AG10803 (cell line): ENCODE results near the gene KDELR1.
"Not testable (repeated sequence)": the region's sequence is repeated elsewhere in the genome, so short reads cannot be mapped to it uniquely, and the experiment has no call there.

Experiments
- DNase-seq: peaks from one replicate; pipeline ENCODE4 v3.0.0; 2010; ENCODE audit warnings: low read depth
- H3K4me3 ChIP-seq: 2 replicates; pipeline ENCODE4 v1.5.1; 2011; ENCODE audit warnings: mild to moderate bottlenecking, low read length, control low read depth
- CTCF ChIP-seq: conservative IDR thresholded peaks from 2 replicates; pipeline ENCODE4 v1.5.1; 2011; ENCODE audit warnings: mild to moderate bottlenecking, low read length, control low read depth, inconsistent platforms

The KDELR1 gene

GRCh38 chr19:48394331-48395169, 3.2 kb upstream of the KDELR1 start:
- no peak for DNase-seq
- peak overlapping the region; percentile 45 for H3K4me3 ChIP-seq

GRCh38 chr19:48393559-48394330, 2.4 kb upstream of the KDELR1 start, which contains the start of gene GRIN2D:
Gene GRIN2D (plus strand): TSS chr19:48393668. CDS start chr19:48398393, 4,725 bp downstream.
- H3K4me3 ChIP-seq: peak within 1 kb of the TSS; percentile 45
- no peak for TF ChIP-seq CTCF
- peak; percentile 38 for DNase-seq

More at GRCh38 chr19:48394331-48395169, 3.2 kb upstream of the KDELR1 start:
- no peak for TF ChIP-seq CTCF

- DNase-seq: no peak
- no peak for TF ChIP-seq CTCF
- H3K4me3 ChIP-seq: peak overlapping the region; percentile 45; the same call in 1 of the 2 replicates
Observed at GRCh38 chr19:48392860-48393558, 1.7 kb upstream of the KDELR1 start.

GRCh38 chr19:48392006-48392344, 624 bp upstream of the KDELR1 start:
- H3K4me3 ChIP-seq, DNase-seq: not testable (repeated sequence)

GRCh38 chr19:48390188-48391099, 907 bp downstream of the KDELR1 start:
- TF ChIP-seq CTCF: peak; percentile 52
- peak overlapping the region; percentile 95 for H3K4me3 ChIP-seq
- peak; percentile 63 for DNase-seq

- no peak for TF ChIP-seq CTCF
- no peak overlapping the region for H3K4me3 ChIP-seq
- no peak for DNase-seq
Observed at GRCh38 chr19:48386981-48387380, 4.4 kb downstream of the KDELR1 start.
